Measurements from ENCODE around the gene FAM135A. TPM values are rescaled to one million over a fixed set of nuclear protein-coding genes. Genes with fewer than 3 reads are reported as not detected.

Gene FAM135A
- total and polyA plus RNA-seq, 11 donors = 6.0 to 14.9 (median 12.0) TPM

GRCh38 chr6:70592391-70593117 is 179.2 kb downstream of the FAM135A start:
- Histone ChIP-seq H3K36me3 (peaks cover 0 to 31% (median 16%) of the 10 kb centered on the region in 9 donors), H3K27ac (no peak overlapping the region), H3K9me3 (no peaks in the 10 kb centered on the region), H3K4me1 (no peaks in the 10 kb centered on the region), H3K27me3 (no peaks in the 10 kb centered on the region), H3K4me3 (no peak overlapping the region)
- TF ChIP-seq CTCF (IDR thresholded peaks at IDR 0.05) (no peak), POLR2A (IDR thresholded peaks at IDR 0.05) (no peak)
- WGBS, 4 donors = 74 to 96% (median 79%) methylated on average over 5 of the region's 5 CpGs
- intact Hi-C loops (cut with DNase I) = no loop called here
- DNase-seq (no peak), ATAC-seq (no peak)

- TF ChIP-seq POLR2A (IDR thresholded peaks at IDR 0.05) (no peak), CTCF (IDR thresholded peaks at IDR 0.05) (no peak)
- H3K9me3 ChIP-seq = no peaks in the 10 kb centered on the region
- no peaks in the 10 kb centered on the region for H3K4me1 ChIP-seq
- intact Hi-C loops (cut with DNase I) = no loop called here
- 84 to 98% (median 94%) methylated on average over 3 of the region's 3 CpGs for WGBS, 4 donors
- H3K27me3 ChIP-seq = no peaks in the 10 kb centered on the region
- H3K4me3 ChIP-seq = no peak overlapping the region
- no peak overlapping the region for H3K27ac ChIP-seq
- no peak for ATAC-seq
- DNase-seq = no peak
- peaks cover 0 to 27% (median 13%) of the 10 kb centered on the region in 9 donors for H3K36me3 ChIP-seq
Measured at GRCh38 chr6:70593118-70593486, 179.8 kb downstream of the FAM135A start.

GRCh38 chr6:70599187-70599586 is 185.9 kb downstream of the FAM135A start:
- no peaks in the 10 kb centered on the region for H3K36me3 ChIP-seq

GRCh38 chr6:70601014-70601413 is 187.7 kb downstream of the FAM135A start:
- peaks cover 0 to 4% (median 0%) of the 10 kb centered on the region in 12 donors for H3K9me3 ChIP-seq
- TF ChIP-seq POLR2A (IDR thresholded peaks at IDR 0.05) (no peak), CTCF (IDR thresholded peaks at IDR 0.05) (no peak)
- 60 to 88% (median 66%) methylated on average over 3 of the region's 3 CpGs for WGBS, 4 donors
- intact Hi-C loops (cut with DNase I) = no loop called here
- DNase-seq (no peak), ATAC-seq (no peak)
- no peak overlapping the region for H3K4me3 ChIP-seq
- no peaks in the 10 kb centered on the region for H3K36me3 ChIP-seq
- no peaks in the 10 kb centered on the region for H3K4me1 ChIP-seq
- no peaks in the 10 kb centered on the region for H3K27me3 ChIP-seq
- no peak overlapping the region for H3K27ac ChIP-seq

More at GRCh38 chr6:70599187-70599586, 185.9 kb downstream of the FAM135A start:
- TF ChIP-seq CTCF (IDR thresholded peaks at IDR 0.05) = no peak
- no peak for TF ChIP-seq POLR2A (IDR thresholded peaks at IDR 0.05)
- no peaks in the 10 kb centered on the region for H3K4me1 ChIP-seq
- H3K27ac ChIP-seq = no peak overlapping the region
- 64 to 74% (median 72%) methylated on average over 4 of the region's 4 CpGs for WGBS, 4 donors
- ATAC-seq (no peak), DNase-seq (no peak)
- intact Hi-C loops (cut with DNase I) = no loop called here
- H3K27me3 ChIP-seq = no peaks in the 10 kb centered on the region
- no peaks in the 10 kb centered on the region for H3K9me3 ChIP-seq
- no peak overlapping the region for H3K4me3 ChIP-seq
